HEK293 (cell line): Measurements from ENCODE around the gene TRAPPC3L.

Experiments used
- CTCF ChIA-PET: fragments of 350-600 bp; formaldehyde crosslinking; extraction: SDS; loops from one replicate; lab custom pipeline; 2021; ENCODE audit warnings: antibody characterized with exemption; lab: Yijun Ruan, JAX
- POLR2A ChIA-PET: fragments of 300-600 bp; formaldehyde crosslinking; extraction: SDS; loops from one replicate; lab custom pipeline; 2020; ENCODE audit warnings: antibody characterized with exemption, inconsistent platforms; lab: Yijun Ruan, JAX
- H3K27ac ChIP-seq: fragments of 200-500 bp; sonication (Bioruptor generic); 2 replicates; pipeline ENCODE4 v1.5.1; 2014; ENCODE audit warnings: low read depth, low read length, control low read depth, inconsistent platforms; ENCODE audit errors: extremely low read depth
- H3K36me3 ChIP-seq, 2 experiments: fragments of 200-500 bp in 1 of 2; sonication (Bioruptor generic) in 1 of 2; 1 replicate in 1 of 2; 2 replicates in 1 of 2; pipeline ENCODE4 v1.5.1; 2014 to 2017; ENCODE audit warnings: inconsistent platforms in 2 of 2, low read length in 2 of 2; ENCODE audit not compliant: control insufficient read depth in 2 of 2, insufficient read depth in 1 of 2
- H3K4me1 ChIP-seq: fragments of 200-500 bp; sonication (Bioruptor generic); 2 replicates; pipeline ENCODE4 v1.5.1; 2014; ENCODE audit warnings: mild to moderate bottlenecking, low read length, inconsistent platforms; ENCODE audit not compliant: control insufficient read depth, insufficient read depth
- H3K4me3 ChIP-seq: 2 replicates; pipeline ENCODE4 v1.5.1; 2011; ENCODE audit warnings: low read depth, mild to moderate bottlenecking, control low read depth, low read length, moderate library complexity
- H3K9me3 ChIP-seq: fragments of 200-500 bp; sonication (Bioruptor generic); 2 replicates; pipeline ENCODE4 v1.5.1; 2014; ENCODE audit warnings: low read depth, low read length, inconsistent platforms; ENCODE audit not compliant: control insufficient read depth, insufficient read depth
- ELK4 ChIP-seq: IDR thresholded peaks from 2 replicates; pipeline ENCODE4 v1.6.1; 2011; ENCODE audit warnings: mild to moderate bottlenecking, low read depth, low read length, borderline replicate concordance
- GLI4 ChIP-seq: fragments of 450-650 bp; formaldehyde crosslinking; IDR thresholded peaks from 2 replicates; pipeline ENCODE4 v1.5.1; 2016; ENCODE audit warnings: missing biosample characterization, missing genetic modification characterization
- OVOL3 ChIP-seq: fragments of 450-650 bp; formaldehyde crosslinking; IDR thresholded peaks from 2 replicates; pipeline ENCODE4 v1.5.1; 2016; ENCODE audit warnings: missing biosample characterization, missing genetic modification characterization
- RBAK ChIP-seq: fragments of 450-650 bp; formaldehyde crosslinking; IDR thresholded peaks from 2 replicates; pipeline ENCODE4 v1.5.1; 2016; ENCODE audit warnings: missing biosample characterization, missing genetic modification characterization
- REPIN1 ChIP-seq: fragments of 450-650 bp; formaldehyde crosslinking; IDR thresholded peaks from 2 replicates; pipeline ENCODE4 v1.5.1; 2017; ENCODE audit warnings: missing biosample characterization, missing genetic modification characterization, low read depth
- YY1 ChIP-seq: fragments of 450-650 bp; formaldehyde crosslinking; IDR thresholded peaks from 2 replicates; pipeline ENCODE4 v1.5.1; 2018; ENCODE audit warnings: missing biosample characterization, missing genetic modification characterization
- YY2 ChIP-seq: fragments of 450-650 bp; formaldehyde crosslinking; IDR thresholded peaks from 2 replicates; pipeline ENCODE4 v1.5.1; 2016; ENCODE audit warnings: missing biosample characterization, missing genetic modification characterization
- ZBTB48 ChIP-seq: fragments of 450-650 bp; formaldehyde crosslinking; IDR thresholded peaks from 2 replicates; pipeline ENCODE4 v1.5.1; 2016; ENCODE audit warnings: missing biosample characterization, missing genetic modification characterization
- ZBTB7A ChIP-seq: fragments of 450-650 bp; formaldehyde crosslinking; IDR thresholded peaks from 2 replicates; pipeline ENCODE4 v1.5.1; 2016; ENCODE audit warnings: low read depth, missing biosample characterization, missing genetic modification characterization
- ZFP41 ChIP-seq: fragments of 450-650 bp; formaldehyde crosslinking; IDR thresholded peaks from 2 replicates; pipeline ENCODE4 v1.5.1; 2016; ENCODE audit warnings: missing biosample characterization, missing genetic modification characterization, borderline replicate concordance
- ZNF202 ChIP-seq: fragments of 450-650 bp; formaldehyde crosslinking; IDR thresholded peaks from 2 replicates; pipeline ENCODE4 v1.5.1; 2016; ENCODE audit warnings: missing biosample characterization, missing genetic modification characterization, borderline replicate concordance
- ZNF311 ChIP-seq: fragments of 450-650 bp; formaldehyde crosslinking; IDR thresholded peaks from 2 replicates; pipeline ENCODE4 v1.5.1; 2017; ENCODE audit warnings: missing biosample characterization, missing genetic modification characterization, borderline replicate concordance
- ZNF510 ChIP-seq: fragments of 450-650 bp; formaldehyde crosslinking; IDR thresholded peaks from 2 replicates; pipeline ENCODE4 v1.5.1; 2018; ENCODE audit warnings: mild to moderate bottlenecking, missing genetic modification characterization, missing biosample characterization; ENCODE audit not compliant: insufficient replicate concordance
- ZNF513 ChIP-seq: fragments of 450-650 bp; IDR thresholded peaks from 2 replicates; pipeline ENCODE4 v1.5.1; 2018; ENCODE audit warnings: missing biosample characterization, missing genetic modification characterization
- ZNF518A ChIP-seq: fragments of 450-650 bp; formaldehyde crosslinking; conservative IDR thresholded peaks from 2 replicates; pipeline ENCODE4 v1.5.1; 2016; ENCODE audit warnings: low read depth, missing biosample characterization, missing genetic modification characterization
- ZNF544 ChIP-seq: fragments of 450-650 bp; formaldehyde crosslinking; IDR thresholded peaks from 2 replicates; pipeline ENCODE4 v1.5.0; 2017; ENCODE audit warnings: missing biosample characterization, missing genetic modification characterization
- ZNF664 ChIP-seq: fragments of 450-650 bp; formaldehyde crosslinking; IDR thresholded peaks from 2 replicates; pipeline ENCODE4 v1.5.1; 2016; ENCODE audit warnings: missing biosample characterization, missing genetic modification characterization
- ZNF670 ChIP-seq: fragments of 450-650 bp; formaldehyde crosslinking; IDR thresholded peaks from 2 replicates; pipeline ENCODE4 v1.5.1; 2016; ENCODE audit warnings: missing biosample characterization, missing genetic modification characterization, low read depth
- ZNF692 ChIP-seq: fragments of 450-650 bp; formaldehyde crosslinking; IDR thresholded peaks from 2 replicates; pipeline ENCODE4 v1.5.1; 2016; ENCODE audit warnings: missing biosample characterization, missing genetic modification characterization
- ZNF76 ChIP-seq: fragments of 450-650 bp; formaldehyde crosslinking; IDR thresholded peaks from 2 replicates; pipeline ENCODE4; 2016; ENCODE audit warnings: low read depth, missing biosample characterization, missing genetic modification characterization, borderline replicate concordance
- ZNF791 ChIP-seq: fragments of 450-650 bp; formaldehyde crosslinking; IDR thresholded peaks from 2 replicates; pipeline ENCODE4 v1.5.1; 2016; ENCODE audit warnings: missing biosample characterization, missing genetic modification characterization
- ZNF830 ChIP-seq: fragments of 450-650 bp; IDR thresholded peaks from 2 replicates; pipeline ENCODE4 v1.5.0; 2018; ENCODE audit warnings: missing biosample characterization, missing genetic modification characterization, low read depth, mild to moderate bottlenecking, moderate library complexity
- ZNF843 ChIP-seq: fragments of 450-650 bp; formaldehyde crosslinking; IDR thresholded peaks from 2 replicates; pipeline ENCODE4 v1.5.1; 2016; ENCODE audit warnings: missing biosample characterization, missing genetic modification characterization
- ZSCAN4 ChIP-seq: fragments of 450-650 bp; formaldehyde crosslinking; IDR thresholded peaks from 2 replicates; pipeline ENCODE4 v1.5.1; 2017; ENCODE audit warnings: missing biosample characterization, missing genetic modification characterization

The TRAPPC3L gene

GRCh38 chr6:116465246-116465645 is 80.2 kb downstream of the TRAPPC3L start:
- Histone ChIP-seq H3K9me3 (no peaks in the 10 kb centered on the region), H3K4me1 (no peaks in the 10 kb centered on the region), H3K4me3 (no peak overlapping the region), H3K27ac (no peak overlapping the region), H3K36me3 (no peaks in the 10 kb centered on the region)
- ChIA-PET POLR2A (no interaction called here), CTCF (interaction anchor here (0.5 to 1.1 kb wide), 4 partner anchors 22 to 1511 kb away, joined by 3 to 4 read pairs (median 4); partner anchors contain the start of gene CALHM5)
- TF ChIP-seq ZNF513 (tag by site-specific recombination) (no peak), ZNF830 (tag by site-specific recombination) (no peak), YY2 (tag by site-specific recombination) (no peak), ZNF544 (no peak), OVOL3 (tag by site-specific recombination) (no peak), ZNF202 (tag by site-specific recombination) (no peak)

- Histone ChIP-seq H3K4me1 (no peaks in the 10 kb centered on the region), H3K4me3 (no peak overlapping the region), H3K36me3 (no peaks in the 10 kb centered on the region), H3K9me3 (no peaks in the 10 kb centered on the region), H3K27ac (no peak overlapping the region)
- CTCF ChIA-PET, result interaction anchor here (0.6 to 1.7 kb wide), 5 partner anchors 67 to 195 kb away, joined by 3 to 6 read pairs (median 3); no protein-coding TSS in a partner anchor
- POLR2A ChIA-PET, result no interaction called here
- TF ChIP-seq REPIN1 (tag by site-specific recombination), result no peak
- TF ChIP-seq GLI4 (tag by site-specific recombination), result no peak
- TF ChIP-seq ZNF76 (tag by site-specific recombination), result no peak
- TF ChIP-seq ZNF664 (tag by site-specific recombination), result no peak
- no peak for TF ChIP-seq ZNF791 (tag by site-specific recombination)
- TF ChIP-seq ZNF670 (tag by site-specific recombination), result no peak
- TF ChIP-seq ZSCAN4, result no peak
- TF ChIP-seq ELK4, result no peak
- TF ChIP-seq YY1, result no peak
- no peak for TF ChIP-seq RBAK (tag by site-specific recombination)
- TF ChIP-seq ZBTB48, result no peak
- no peak for TF ChIP-seq ZNF510 (tag by site-specific recombination)
- TF ChIP-seq ZNF202 (tag by site-specific recombination), result no peak
- no peak for TF ChIP-seq ZNF518A (tag by site-specific recombination)
- no peak for TF ChIP-seq ZNF843 (tag by site-specific recombination)
- TF ChIP-seq ZNF311 (tag by site-specific recombination), result no peak
- TF ChIP-seq ZBTB7A, result no peak
- TF ChIP-seq OVOL3 (tag by site-specific recombination), result no peak
- TF ChIP-seq ZFP41 (tag by site-specific recombination), result no peak
- TF ChIP-seq ZNF692 (tag by site-specific recombination), result no peak
Measured at GRCh38 chr6:116463301-116463700, 82.2 kb downstream of the TRAPPC3L start.
